Hematopoietic multipotent progenitor cell (in vitro differentiated cells): ENCODE measurements around the gene WDR55. TPM values are rescaled to one million over a fixed set of nuclear protein-coding genes. Genes with fewer than 3 reads are reported as not detected.
"Not testable (repeated sequence)": the region's sequence is repeated elsewhere in the genome, so short reads cannot be mapped to it uniquely, and the experiment has no call there.

Experiments used
- DNase-seq, 3 donors: peaks; one replicate each; pipeline ENCODE4 v3.0.0-alpha.2; 2011 to 2015; ENCODE audit warnings: low read depth in 2 of 3, low spot score in 2 of 3
- small RNA-seq: library from RNA; depleted of rRNA; stranded (forward); fragments of <200 nt; gene quantifications from one replicate; pipeline ENCODE3, GENCODE V24; 2012
- total RNA-seq: library from RNA; depleted of rRNA; stranded (reverse); fragments of >200 nt; gene quantifications from one replicate; pipeline ENCODE4 v1.2.3, GENCODE V29; 2012

Gene WDR55
- total RNA-seq, 1 donor, result 18.3 TPM

GRCh38 chr5:140707812-140708211 lies 43.1 kb downstream of the WDR55 start:
- DNase-seq, result no peak

- not testable (repeated sequence) for DNase-seq
These were observed 44.1 kb downstream of the WDR55 start for GRCh38 chr5:140708787-140709186.

- peak; percentile 75 to 99 (median 95) for DNase-seq
These were observed 46.3 kb downstream of the WDR55 start for GRCh38 chr5:140710899-140711552.

GRCh38 chr5:140711794-140712193 lies 47.1 kb downstream of the WDR55 start:
- no peak for DNase-seq

- no peak for DNase-seq
These were observed 48.9 kb downstream of the WDR55 start for GRCh38 chr5:140713562-140714094.

GRCh38 chr5:140716238-140716637 lies 51.5 kb downstream of the WDR55 start:
- DNase-seq, result not testable (repeated sequence)

- no peak for DNase-seq
These were observed 53.5 kb downstream of the WDR55 start for GRCh38 chr5:140718266-140718592.

- DNase-seq, result not testable (repeated sequence)
These were observed 56.0 kb downstream of the WDR55 start for GRCh38 chr5:140720738-140721137.

- DNase-seq, result not testable (repeated sequence)
These were observed 56.7 kb downstream of the WDR55 start for GRCh38 chr5:140721395-140721794.

Small RNAs within 50 kb of the gene (small RNA-seq; reads per million reads assigned to genes)
- gene VTRNA1-1 (10.1 reads per million, percentile 92 among the genes with 10 or more reads in this experiment), gene VTRNA1-2 (not detected)

Other genes starting within 250 kb of the WDR55 start
- 8.3 TPM for gene EIF4EBP3, start 117.2 kb upstream of the WDR55 start, total RNA-seq
- gene SRA1, start 107.4 kb upstream of the WDR55 start, total RNA-seq, result 13.2 TPM
- gene APBB3, start 100.3 kb upstream of the WDR55 start, total RNA-seq, result 35.5 TPM
- gene SLC35A4, start 100.1 kb upstream of the WDR55 start, total RNA-seq, result 23.7 TPM
- 5.4 TPM for gene CD14, start 31.7 kb upstream of the WDR55 start, total RNA-seq
- 25.3 TPM for gene TMCO6, start 25.5 kb upstream of the WDR55 start, total RNA-seq
- gene NDUFA2, start 17.3 kb upstream of the WDR55 start, total RNA-seq, result 27.2 TPM
- 61.1 TPM for gene IK, start 17.1 kb upstream of the WDR55 start, total RNA-seq
- gene DND1, start 8.7 kb downstream of the WDR55 start, total RNA-seq, result 0.54 TPM
- gene HARS1, start 26.5 kb downstream of the WDR55 start, total RNA-seq, result 41.2 TPM
- 24.0 TPM for gene HARS2, start 26.6 kb downstream of the WDR55 start, total RNA-seq
- gene ZMAT2, start 35.5 kb downstream of the WDR55 start, total RNA-seq, result 22.1 TPM
- not detected for gene PCDHA1, start 121.2 kb downstream of the WDR55 start, total RNA-seq
- under 0.01 TPM for gene PCDHA2, start 129.9 kb downstream of the WDR55 start, total RNA-seq
- under 0.01 TPM for gene PCDHA3, start 136.2 kb downstream of the WDR55 start, total RNA-seq
- 0.27 TPM for gene PCDHA4, start 142.2 kb downstream of the WDR55 start, total RNA-seq
- gene PCDHA5, start 156.7 kb downstream of the WDR55 start, total RNA-seq, result under 0.01 TPM
- gene PCDHA6, start 163.1 kb downstream of the WDR55 start, total RNA-seq, result under 0.01 TPM
- 0.27 TPM for gene PCDHA7, start 169.4 kb downstream of the WDR55 start, total RNA-seq
- gene PCDHA8, start 176.3 kb downstream of the WDR55 start, total RNA-seq, result under 0.01 TPM
- gene PCDHA9, start 183.5 kb downstream of the WDR55 start, total RNA-seq, result under 0.01 TPM
- gene PCDHA10, start 191.0 kb downstream of the WDR55 start, total RNA-seq, result under 0.01 TPM
- under 0.01 TPM for gene PCDHA11, start 204.1 kb downstream of the WDR55 start, total RNA-seq
- under 0.01 TPM for gene PCDHA12, start 210.4 kb downstream of the WDR55 start, total RNA-seq
- gene PCDHA13, start 217.2 kb downstream of the WDR55 start, total RNA-seq, result not detected